GM12872 (cell line): ENCODE data around the gene SPTBN1.

ENCODE experiments used
- TF ChIP-seq, protein P1 (sequence below): IDR thresholded peaks from 3 replicates; pipeline ENCODE4 v1.5.1; 2011; ENCODE audit warnings: low read depth, mild to moderate bottlenecking, low read length, moderate library complexity; ENCODE audit not compliant: insufficient read depth

The SPTBN1 gene

DNA sequence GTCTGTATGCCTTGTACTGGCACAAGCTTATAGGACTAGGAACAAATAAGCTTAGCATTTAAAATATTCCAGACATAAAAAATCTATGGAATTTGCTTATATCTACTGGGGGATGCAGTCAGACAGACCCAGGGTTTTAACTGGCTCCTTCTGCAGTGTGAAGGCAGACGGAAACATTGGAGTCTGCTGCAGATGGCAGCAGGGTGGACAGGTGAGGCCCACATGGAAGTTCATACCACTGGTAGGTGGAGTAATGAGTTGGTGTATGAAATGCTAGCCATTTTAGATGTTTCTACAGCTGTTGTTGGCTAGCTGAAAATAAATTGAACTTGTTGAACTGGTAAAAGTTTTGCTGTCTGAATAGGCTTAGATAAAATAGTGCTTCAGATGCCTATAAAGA, 17.7 kb downstream of the SPTBN1 start:
- TF ChIP-seq, protein P1, sequence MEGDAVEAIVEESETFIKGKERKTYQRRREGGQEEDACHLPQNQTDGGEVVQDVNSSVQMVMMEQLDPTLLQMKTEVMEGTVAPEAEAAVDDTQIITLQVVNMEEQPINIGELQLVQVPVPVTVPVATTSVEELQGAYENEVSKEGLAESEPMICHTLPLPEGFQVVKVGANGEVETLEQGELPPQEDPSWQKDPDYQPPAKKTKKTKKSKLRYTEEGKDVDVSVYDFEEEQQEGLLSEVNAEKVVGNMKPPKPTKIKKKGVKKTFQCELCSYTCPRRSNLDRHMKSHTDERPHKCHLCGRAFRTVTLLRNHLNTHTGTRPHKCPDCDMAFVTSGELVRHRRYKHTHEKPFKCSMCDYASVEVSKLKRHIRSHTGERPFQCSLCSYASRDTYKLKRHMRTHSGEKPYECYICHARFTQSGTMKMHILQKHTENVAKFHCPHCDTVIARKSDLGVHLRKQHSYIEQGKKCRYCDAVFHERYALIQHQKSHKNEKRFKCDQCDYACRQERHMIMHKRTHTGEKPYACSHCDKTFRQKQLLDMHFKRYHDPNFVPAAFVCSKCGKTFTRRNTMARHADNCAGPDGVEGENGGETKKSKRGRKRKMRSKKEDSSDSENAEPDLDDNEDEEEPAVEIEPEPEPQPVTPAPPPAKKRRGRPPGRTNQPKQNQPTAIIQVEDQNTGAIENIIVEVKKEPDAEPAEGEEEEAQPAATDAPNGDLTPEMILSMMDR: no peak

DNA sequence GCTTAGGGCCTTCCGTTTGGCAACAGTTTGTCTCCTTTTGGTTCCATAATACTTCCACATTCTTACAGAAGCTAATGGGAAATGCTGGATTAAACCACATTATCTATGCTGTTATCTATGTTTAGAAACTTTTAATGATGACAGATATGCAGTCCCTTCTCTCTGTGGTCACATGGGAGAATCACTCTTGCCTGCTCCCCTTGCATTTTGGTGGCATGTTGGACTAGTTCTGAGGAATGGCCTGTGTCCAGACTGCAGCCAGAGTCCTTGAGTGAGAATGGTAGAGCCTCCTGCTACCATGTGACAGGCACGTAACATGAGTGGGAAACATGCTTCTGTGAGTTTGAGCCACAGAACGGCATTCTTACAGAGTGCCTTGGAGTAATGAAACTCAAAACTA, 19.2 kb downstream of the SPTBN1 start:
- TF ChIP-seq, protein P1: no peak

DNA sequence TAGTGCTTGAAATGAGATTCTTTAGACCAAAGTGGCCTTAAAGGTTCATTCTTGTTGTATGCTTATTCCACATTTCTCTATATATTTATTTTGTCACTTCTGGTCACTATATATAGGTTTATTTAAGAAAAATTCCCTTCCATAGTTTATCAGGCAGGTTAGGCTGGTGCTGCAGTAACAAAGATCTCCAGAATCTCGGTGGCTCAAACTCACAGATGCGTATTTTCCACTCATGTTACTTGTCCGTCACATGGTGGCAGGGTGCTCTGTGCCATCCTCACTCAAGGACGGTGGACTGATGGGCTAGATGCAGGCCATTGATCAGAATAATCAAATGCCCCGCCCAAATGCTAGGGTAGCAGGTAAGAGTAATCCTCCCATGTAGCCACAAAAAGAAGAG, 19.8 kb downstream of the SPTBN1 start:
- TF ChIP-seq, protein P1: no peak

DNA sequence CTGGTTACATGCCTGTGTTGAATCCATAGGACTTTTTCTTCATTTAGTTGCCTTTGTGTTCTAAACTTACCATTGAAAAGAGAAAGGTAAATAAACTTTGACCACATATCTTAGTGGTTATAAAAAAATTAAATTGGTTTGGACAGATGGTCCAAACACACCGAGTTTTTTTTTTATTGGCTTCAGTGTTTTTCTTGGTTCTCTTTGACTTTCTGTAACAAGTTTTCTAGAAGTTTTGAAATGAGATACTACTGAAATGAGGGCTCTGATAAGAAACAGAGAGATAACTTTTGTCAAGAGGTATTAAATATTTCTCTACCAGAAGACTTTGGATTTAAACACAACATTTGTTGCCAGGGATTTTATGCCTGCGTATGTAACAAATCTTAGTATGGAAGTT, 20.7 kb downstream of the SPTBN1 start:
- TF ChIP-seq, protein P1: no peak

DNA sequence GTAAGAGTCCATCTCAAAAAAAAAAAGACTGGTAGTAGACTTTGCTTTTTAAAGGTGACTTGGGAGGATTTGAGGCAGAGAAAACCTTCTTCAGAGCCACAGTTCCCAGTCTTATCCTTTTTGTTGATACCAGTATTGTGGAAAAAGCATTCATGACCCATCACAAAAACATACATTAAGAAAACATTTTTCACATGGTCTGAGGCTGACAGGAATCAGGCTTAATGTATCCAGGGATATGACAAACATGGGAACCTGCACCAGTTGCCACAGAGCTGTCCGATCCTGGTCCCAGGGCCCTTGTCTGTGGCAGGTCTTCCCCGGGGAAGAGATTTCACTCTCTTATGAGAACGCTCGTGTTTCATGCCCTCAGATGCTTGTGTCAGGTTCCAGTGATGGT, 21.8 kb downstream of the SPTBN1 start:
- TF ChIP-seq, protein P1: no peak

DNA sequence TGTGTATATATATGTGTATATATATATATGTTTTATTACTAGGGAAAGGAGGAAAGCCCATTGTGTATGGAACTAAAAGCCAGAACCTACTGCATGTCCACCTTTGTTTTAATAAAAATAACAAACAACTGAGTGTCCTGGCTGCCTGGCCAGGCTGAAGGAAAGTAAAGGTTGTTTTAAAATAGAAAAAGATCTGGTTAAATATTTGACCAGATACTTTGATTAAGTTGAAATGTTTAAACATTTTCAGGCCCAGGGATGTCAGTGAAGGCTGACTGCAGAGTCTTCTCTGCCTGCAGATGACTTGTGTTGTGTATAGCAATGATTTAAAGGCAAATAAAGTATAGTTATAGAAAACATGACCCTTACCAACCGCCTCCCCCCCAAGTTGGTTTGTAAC, 22.8 kb downstream of the SPTBN1 start:
- TF ChIP-seq, protein P1: no peak

DNA sequence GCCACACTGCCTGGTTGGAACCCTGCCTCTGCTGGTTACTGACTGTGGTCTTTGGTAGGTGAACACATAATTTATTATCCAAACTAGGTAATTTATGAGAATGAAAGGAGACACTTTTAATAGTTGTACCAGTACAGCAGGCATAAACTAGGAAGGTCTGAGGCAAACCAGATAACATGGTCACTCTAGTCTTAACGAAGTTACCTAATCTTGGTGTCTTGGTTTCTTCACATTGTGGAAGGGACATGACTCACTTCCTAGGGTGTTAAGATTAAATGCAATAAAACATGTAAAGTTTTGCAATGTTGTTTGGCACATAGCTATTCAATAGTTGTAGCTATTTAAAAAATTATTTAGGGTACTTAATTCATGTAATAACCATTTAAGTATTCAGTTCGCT, 23.3 kb downstream of the SPTBN1 start:
- TF ChIP-seq, protein P1: no peak

DNA sequence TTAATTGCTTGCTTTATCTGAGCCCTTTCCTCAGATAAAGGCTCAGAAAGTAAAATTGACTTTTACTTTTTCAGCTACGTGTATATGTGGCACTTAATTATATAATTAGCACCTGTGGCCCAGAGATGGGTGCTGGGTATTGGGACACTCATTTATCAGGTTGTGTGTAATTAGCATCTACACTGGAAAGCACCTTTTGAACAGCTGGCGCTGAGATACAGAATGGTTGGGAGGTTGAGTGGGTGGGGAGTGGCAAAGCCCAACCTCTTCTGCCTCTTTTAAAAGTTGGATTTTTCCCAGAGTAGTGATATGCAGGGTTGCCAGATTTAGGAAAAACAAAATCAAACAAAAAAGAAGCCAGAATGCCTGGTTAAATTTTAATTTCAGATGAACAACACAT, 23.9 kb downstream of the SPTBN1 start:
- TF ChIP-seq, protein P1: no peak
